HEK293 (cell line): ENCODE measurements around the gene NMRK2.

Experiments
- CTCF ChIA-PET: fragments of 350-600 bp; formaldehyde crosslinking; extraction: SDS; loops from one replicate; lab custom pipeline; 2021; ENCODE audit warnings: antibody characterized with exemption; lab: Yijun Ruan, JAX
- POLR2A ChIA-PET: fragments of 300-600 bp; formaldehyde crosslinking; extraction: SDS; loops from one replicate; lab custom pipeline; 2020; ENCODE audit warnings: antibody characterized with exemption, inconsistent platforms; lab: Yijun Ruan, JAX
- H3K27ac ChIP-seq: fragments of 200-500 bp; sonication (Bioruptor generic); 2 replicates; pipeline ENCODE4 v1.5.1; 2014; ENCODE audit warnings: low read depth, low read length, control low read depth, inconsistent platforms; ENCODE audit errors: extremely low read depth
- H3K36me3 ChIP-seq, 2 experiments: fragments of 200-500 bp in 1 of 2; sonication (Bioruptor generic) in 1 of 2; 1 replicate in 1 of 2; 2 replicates in 1 of 2; pipeline ENCODE4 v1.5.1; 2014 to 2017; ENCODE audit warnings: inconsistent platforms in 2 of 2, low read length in 2 of 2; ENCODE audit not compliant: control insufficient read depth in 2 of 2, insufficient read depth in 1 of 2
- H3K4me1 ChIP-seq: fragments of 200-500 bp; sonication (Bioruptor generic); 2 replicates; pipeline ENCODE4 v1.5.1; 2014; ENCODE audit warnings: mild to moderate bottlenecking, low read length, inconsistent platforms; ENCODE audit not compliant: control insufficient read depth, insufficient read depth
- H3K4me3 ChIP-seq: 2 replicates; pipeline ENCODE4 v1.5.1; 2011; ENCODE audit warnings: low read depth, mild to moderate bottlenecking, control low read depth, low read length, moderate library complexity
- H3K9me3 ChIP-seq: fragments of 200-500 bp; sonication (Bioruptor generic); 2 replicates; pipeline ENCODE4 v1.5.1; 2014; ENCODE audit warnings: low read depth, low read length, inconsistent platforms; ENCODE audit not compliant: control insufficient read depth, insufficient read depth
- BCL11A ChIP-seq: fragments of 450-650 bp; formaldehyde crosslinking; IDR thresholded peaks from 2 replicates; pipeline ENCODE4 v1.5.1; 2016; ENCODE audit warnings: low read depth, missing biosample characterization, missing genetic modification characterization
- HOXD13 ChIP-seq: sonication (generic); formaldehyde crosslinking; IDR thresholded peaks from 2 replicates; pipeline ENCODE4 v1.8.0; 2022; ENCODE audit warnings: missing genetic modification reagents, borderline replicate concordance
- KLF9 ChIP-seq: fragments of 450-650 bp; formaldehyde crosslinking; IDR thresholded peaks from 2 replicates; pipeline ENCODE4 v1.5.1; 2016; ENCODE audit warnings: missing biosample characterization, missing genetic modification characterization, low read depth
- MEIS1 ChIP-seq: sonication (generic); formaldehyde crosslinking; IDR thresholded peaks from 2 replicates; pipeline ENCODE4 v1.8.1; 2022; ENCODE audit warnings: missing genetic modification reagents, mild to moderate bottlenecking, borderline replicate concordance
- ZBTB11 ChIP-seq: fragments of 450-650 bp; formaldehyde crosslinking; conservative IDR thresholded peaks from 2 replicates; pipeline ENCODE4 v1.5.1; 2016; ENCODE audit warnings: low read depth, missing biosample characterization, missing genetic modification characterization
- ZIC2 ChIP-seq: fragments of 450-650 bp; formaldehyde crosslinking; IDR thresholded peaks from 2 replicates; pipeline ENCODE4 v1.5.1; 2016; ENCODE audit warnings: missing biosample characterization, missing genetic modification characterization
- ZNF10 ChIP-seq: fragments of 450-650 bp; formaldehyde crosslinking; IDR thresholded peaks from 2 replicates; pipeline ENCODE4 v1.5.1; 2017; ENCODE audit warnings: missing biosample characterization, missing genetic modification characterization
- ZNF19 ChIP-seq: fragments of 450-650 bp; formaldehyde crosslinking; IDR thresholded peaks from 2 replicates; pipeline ENCODE4; 2016; ENCODE audit warnings: missing biosample characterization, missing genetic modification characterization, low read depth
- ZNF214 ChIP-seq: fragments of 450-650 bp; formaldehyde crosslinking; IDR thresholded peaks from 2 replicates; pipeline ENCODE4 v1.5.1; 2017; ENCODE audit warnings: missing biosample characterization, mild to moderate bottlenecking, missing genetic modification characterization, borderline replicate concordance
- ZNF600 ChIP-seq: fragments of 450-650 bp; formaldehyde crosslinking; IDR thresholded peaks from 2 replicates; pipeline ENCODE4 v1.5.1; 2016; ENCODE audit warnings: missing biosample characterization, missing genetic modification characterization
- ZNF623 ChIP-seq: fragments of 450-650 bp; formaldehyde crosslinking; IDR thresholded peaks from 2 replicates; pipeline ENCODE4 v1.5.1; 2016; ENCODE audit warnings: missing biosample characterization, missing genetic modification characterization
- ZNF639 ChIP-seq: fragments of 450-650 bp; formaldehyde crosslinking; IDR thresholded peaks from 2 replicates; pipeline ENCODE4 v1.5.1; 2016; ENCODE audit warnings: missing biosample characterization, missing genetic modification characterization
- ZSCAN30 ChIP-seq: fragments of 450-650 bp; IDR thresholded peaks from 2 replicates; pipeline ENCODE4 v1.5.1; 2018; ENCODE audit warnings: missing biosample characterization, mild to moderate bottlenecking, missing genetic modification characterization, moderate library complexity
- TF ChIP-seq, protein P1 (sequence below): fragments of 450-650 bp; formaldehyde crosslinking; IDR thresholded peaks from 2 replicates; pipeline ENCODE4 v1.5.1; 2016; ENCODE audit warnings: missing biosample characterization, missing genetic modification characterization
- TF ChIP-seq, protein P2 (sequence below): fragments of 450-650 bp; formaldehyde crosslinking; IDR thresholded peaks from 2 replicates; pipeline ENCODE4 v1.5.1; 2016; ENCODE audit warnings: missing biosample characterization, missing genetic modification characterization

NMRK2 gene

GRCh38 chr19:3977242-3978143 lies 44.6 kb downstream of the NMRK2 start (continued):
- no peak for TF ChIP-seq ZBTB11 (tag by site-specific recombination)
- TF ChIP-seq ZNF214, result no peak

DNA sequence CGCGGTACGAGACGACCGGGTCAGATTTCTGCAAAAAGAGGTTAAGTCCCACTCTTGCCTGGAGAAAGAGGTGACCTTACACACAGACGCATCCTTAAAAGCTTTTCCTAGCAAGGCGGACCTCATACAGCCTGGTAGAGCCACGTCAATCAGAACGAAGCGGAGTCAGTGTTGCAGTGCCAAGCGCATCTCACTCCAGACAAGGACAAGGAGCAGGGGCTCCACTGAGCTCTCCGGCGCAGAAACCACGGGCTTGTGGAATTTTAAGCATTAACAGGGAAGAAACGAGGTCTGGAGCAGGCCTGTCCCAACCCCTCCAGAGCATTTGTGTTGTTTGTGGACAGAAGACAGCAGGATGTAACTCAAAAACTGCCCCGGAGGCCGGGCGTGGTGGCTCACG lies 45.3 kb downstream of the NMRK2 start:
- Histone ChIP-seq H3K9me3 (no peaks in the 10 kb centered on the region), H3K4me1 (no peaks in the 10 kb centered on the region), H3K27ac (0 out of 2 replicates have a peak overlapping the region, but pooled peaks have one; percentile 52), H3K36me3 (peaks cover 31 to 80% of the 10 kb centered on the region in 2 experiments), H3K4me3 (no peak overlapping the region)
- CTCF ChIA-PET, result no interaction called here
- TF ChIP-seq, protein P1, sequence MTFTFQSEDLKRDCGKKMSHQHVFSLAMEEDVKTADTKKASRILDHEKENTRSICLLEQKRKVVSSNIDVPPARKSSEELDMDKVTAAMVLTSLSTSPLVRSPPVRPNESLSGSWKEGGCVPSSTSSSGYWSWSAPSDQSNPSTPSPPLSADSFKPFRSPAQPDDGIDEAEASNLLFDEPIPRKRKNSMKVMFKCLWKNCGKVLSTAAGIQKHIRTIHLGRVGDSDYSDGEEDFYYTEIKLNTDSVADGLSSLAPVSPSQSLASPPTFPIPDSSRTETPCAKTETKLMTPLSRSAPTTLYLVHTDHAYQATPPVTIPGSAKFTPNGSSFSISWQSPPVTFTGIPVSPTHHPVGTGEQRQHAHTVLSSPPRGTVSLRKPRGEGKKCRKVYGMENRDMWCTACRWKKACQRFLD (tag by site-specific recombination), result no peak
- TF ChIP-seq ZNF10 (tag by site-specific recombination) (no peak), ZSCAN30 (tag by site-specific recombination) (no peak), ZNF600 (peak; percentile 36; the same call in 1 of the 2 replicates)
- POLR2A ChIA-PET, result interaction anchor here (8.3 kb wide), 1 partner anchor 7 kb away, joined by 258 read pairs; the partner anchor contains the start of gene DAPK3

DNA sequence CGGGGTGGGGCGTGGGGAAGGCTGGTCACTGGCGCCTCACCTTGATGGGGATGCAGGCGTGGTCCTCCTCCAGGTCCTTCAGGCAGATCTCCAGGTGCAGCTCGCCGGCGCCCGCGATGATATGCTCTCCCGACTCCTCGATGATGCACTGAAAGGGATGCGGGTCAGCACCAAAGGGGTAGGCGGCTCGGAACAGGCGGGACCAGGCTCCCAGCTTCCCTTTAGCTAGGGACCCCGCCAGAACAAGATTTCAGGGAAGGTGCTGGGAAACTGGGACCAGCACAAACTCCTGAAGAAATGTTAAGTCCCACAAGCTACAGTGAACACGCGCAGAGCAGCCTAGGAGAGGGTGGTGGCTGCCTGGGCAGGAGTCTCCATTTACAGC lies 46.4 kb downstream of the NMRK2 start:
- POLR2A ChIA-PET, result interaction anchor here (0.6 to 8.3 kb wide), 4 partner anchors 9 to 140 kb away, joined by 3 to 258 read pairs (median 4); partner anchors contain the start of gene DAPK3
- Histone ChIP-seq H3K27ac (0 out of 2 replicates have a peak overlapping the region, but pooled peaks have one; percentile 11), H3K9me3 (no peaks in the 10 kb centered on the region), H3K4me1 (no peaks in the 10 kb centered on the region), H3K4me3 (no peak overlapping the region), H3K36me3 (peaks cover 34 to 91% of the 10 kb centered on the region in 2 experiments)
- CTCF ChIA-PET, result interaction anchor here (0.6 to 0.7 kb wide), 4 partner anchors 10 to 737 kb away, joined by 3 read pairs; no protein-coding TSS in a partner anchor
- TF ChIP-seq MEIS1 (CRISPR knock-in tag) (no peak), ZNF623 (no peak), ZNF600 (peak; percentile 68; the same call in 1 of the 2 replicates)

DNA sequence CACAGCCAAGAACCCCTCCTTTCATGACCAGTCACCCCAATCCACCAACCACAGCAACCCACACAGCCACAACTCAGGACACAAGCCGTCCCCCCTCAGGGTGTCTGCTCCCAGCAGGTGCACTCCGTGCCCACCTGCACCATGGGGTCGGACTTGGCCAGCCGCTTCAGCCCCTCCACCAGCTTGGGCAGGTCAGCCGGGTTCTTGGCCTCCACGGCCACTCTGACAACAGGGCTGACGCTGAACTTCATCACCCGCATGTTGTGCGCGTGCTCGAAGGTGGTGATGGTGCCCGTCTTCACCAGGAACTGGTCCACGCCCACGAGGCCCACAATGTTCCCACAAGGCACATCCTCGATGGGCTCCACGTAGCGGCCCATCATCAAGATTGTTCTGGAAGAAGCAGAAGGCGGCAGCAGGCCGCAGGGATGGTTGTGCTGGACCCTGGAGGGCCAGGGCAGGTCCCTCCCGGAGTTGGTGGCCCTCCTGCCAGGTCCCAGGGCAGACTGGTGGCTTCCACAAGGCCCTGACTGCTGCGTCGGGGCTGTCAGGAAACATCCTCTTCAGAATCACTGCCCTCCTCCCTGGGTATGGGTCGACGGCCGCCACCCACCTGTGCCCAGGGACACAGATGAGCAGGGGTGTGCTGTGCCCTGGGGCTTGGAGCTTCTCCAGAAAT lies 46.9 kb downstream of the NMRK2 start:
- Histone ChIP-seq H3K4me1 (no peaks in the 10 kb centered on the region), H3K9me3 (no peaks in the 10 kb centered on the region), H3K36me3 (peaks cover 34 to 97% of the 10 kb centered on the region in 2 experiments), H3K4me3 (no peak overlapping the region), H3K27ac (0 out of 2 replicates have a peak overlapping the region, but pooled peaks have one; percentile 11)
- POLR2A ChIA-PET, result interaction anchor here (1.5 to 8.3 kb wide), 2 partner anchors 8 to 9 kb away, joined by 6 to 258 read pairs; partner anchors contain the start of gene DAPK3
- TF ChIP-seq KLF9 (0 out of 2 replicates have a peak, but pooled peaks have one; percentile 3), ZNF639 (tag by site-specific recombination) (peak; percentile 34; the same call in 1 of the 2 replicates), ZIC2 (tag by site-specific recombination) (0 out of 2 replicates have a peak, but pooled peaks have one; percentile 8), ZNF19 (tag by site-specific recombination) (no peak), HOXD13 (no peak), BCL11A (tag by site-specific recombination) (peak; percentile 36; the same call in 1 of the 2 replicates), ZNF600 (0 out of 2 replicates have a peak, but pooled peaks have one; percentile 48)
- TF ChIP-seq, protein P2, sequence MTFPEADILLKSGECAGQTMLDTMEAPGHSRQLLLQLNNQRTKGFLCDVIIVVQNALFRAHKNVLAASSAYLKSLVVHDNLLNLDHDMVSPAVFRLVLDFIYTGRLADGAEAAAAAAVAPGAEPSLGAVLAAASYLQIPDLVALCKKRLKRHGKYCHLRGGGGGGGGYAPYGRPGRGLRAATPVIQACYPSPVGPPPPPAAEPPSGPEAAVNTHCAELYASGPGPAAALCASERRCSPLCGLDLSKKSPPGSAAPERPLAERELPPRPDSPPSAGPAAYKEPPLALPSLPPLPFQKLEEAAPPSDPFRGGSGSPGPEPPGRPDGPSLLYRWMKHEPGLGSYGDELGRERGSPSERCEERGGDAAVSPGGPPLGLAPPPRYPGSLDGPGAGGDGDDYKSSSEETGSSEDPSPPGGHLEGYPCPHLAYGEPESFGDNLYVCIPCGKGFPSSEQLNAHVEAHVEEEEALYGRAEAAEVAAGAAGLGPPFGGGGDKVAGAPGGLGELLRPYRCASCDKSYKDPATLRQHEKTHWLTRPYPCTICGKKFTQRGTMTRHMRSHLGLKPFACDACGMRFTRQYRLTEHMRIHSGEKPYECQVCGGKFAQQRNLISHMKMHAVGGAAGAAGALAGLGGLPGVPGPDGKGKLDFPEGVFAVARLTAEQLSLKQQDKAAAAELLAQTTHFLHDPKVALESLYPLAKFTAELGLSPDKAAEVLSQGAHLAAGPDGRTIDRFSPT (tag by site-specific recombination), result peak; percentile 74
- CTCF ChIA-PET, result interaction anchor here (0.6 kb wide), 1 partner anchor 737 kb away, joined by 3 read pairs; no protein-coding TSS in a partner anchor
